NCI-H345 treated with DMSO at 0.1 percent for 48 hours (cell line): ENCODE data around the gene SYNE2.
"Not testable (repeated sequence)": the region's sequence is repeated elsewhere in the genome, so short reads cannot be mapped to it uniquely, and the experiment has no call there.

Experiments used
- DNase-seq: peaks from one replicate; lab custom pipeline; 2025; ENCODE audit not compliant: unreplicated experiment; lab: John Stamatoyannopoulos, UW

SYNE2 gene

GRCh38 chr14:64117671-64118402 lies 265.0 kb downstream of the SYNE2 start:
- DNase-seq: no peak

GRCh38 chr14:64118403-64118742 lies 265.6 kb downstream of the SYNE2 start:
- not testable (repeated sequence) for DNase-seq

- no peak for DNase-seq
Observed at GRCh38 chr14:64118892-64119291, 266.1 kb downstream of the SYNE2 start.

GRCh38 chr14:64119500-64119899 lies 266.7 kb downstream of the SYNE2 start:
- DNase-seq: no peak

- DNase-seq: no peak
Observed at GRCh38 chr14:64119980-64120379, 267.2 kb downstream of the SYNE2 start.

GRCh38 chr14:64123241-64123822 lies 270.5 kb downstream of the SYNE2 start:
- DNase-seq: no peak

GRCh38 chr14:64125270-64125669 lies 272.5 kb downstream of the SYNE2 start:
- no peak for DNase-seq

- no peak for DNase-seq
Observed at GRCh38 chr14:64126548-64126947, 273.7 kb downstream of the SYNE2 start.

GRCh38 chr14:64137657-64138290 lies 285.0 kb downstream of the SYNE2 start:
- no peak for DNase-seq

- DNase-seq: no peak
Observed at GRCh38 chr14:64147126-64147790, 294.5 kb downstream of the SYNE2 start.

- no peak for DNase-seq
Observed at GRCh38 chr14:64149921-64150320, 297.1 kb downstream of the SYNE2 start.

- DNase-seq: no peak
Observed at GRCh38 chr14:64158608-64159007, 305.8 kb downstream of the SYNE2 start.

- DNase-seq: no peak
Observed at GRCh38 chr14:64159588-64159987, 306.8 kb downstream of the SYNE2 start.

GRCh38 chr14:64170181-64170580 lies 317.4 kb downstream of the SYNE2 start:
- DNase-seq: no peak

GRCh38 chr14:64174922-64175782 lies 322.3 kb downstream of the SYNE2 start:
- DNase-seq: no peak

GRCh38 chr14:64176330-64176729 lies 323.5 kb downstream of the SYNE2 start:
- no peak for DNase-seq

- DNase-seq: no peak
Observed at GRCh38 chr14:64178814-64179213, 326.0 kb downstream of the SYNE2 start.

- DNase-seq: not testable (repeated sequence)
Observed at GRCh38 chr14:64182908-64183307, 330.1 kb downstream of the SYNE2 start.

GRCh38 chr14:64184103-64184729 lies 331.4 kb downstream of the SYNE2 start:
- DNase-seq: no peak

- no peak for DNase-seq
Observed at GRCh38 chr14:64185184-64185583, 332.4 kb downstream of the SYNE2 start.
